Measurements from ENCODE around the gene ZNF787.

DNA sequence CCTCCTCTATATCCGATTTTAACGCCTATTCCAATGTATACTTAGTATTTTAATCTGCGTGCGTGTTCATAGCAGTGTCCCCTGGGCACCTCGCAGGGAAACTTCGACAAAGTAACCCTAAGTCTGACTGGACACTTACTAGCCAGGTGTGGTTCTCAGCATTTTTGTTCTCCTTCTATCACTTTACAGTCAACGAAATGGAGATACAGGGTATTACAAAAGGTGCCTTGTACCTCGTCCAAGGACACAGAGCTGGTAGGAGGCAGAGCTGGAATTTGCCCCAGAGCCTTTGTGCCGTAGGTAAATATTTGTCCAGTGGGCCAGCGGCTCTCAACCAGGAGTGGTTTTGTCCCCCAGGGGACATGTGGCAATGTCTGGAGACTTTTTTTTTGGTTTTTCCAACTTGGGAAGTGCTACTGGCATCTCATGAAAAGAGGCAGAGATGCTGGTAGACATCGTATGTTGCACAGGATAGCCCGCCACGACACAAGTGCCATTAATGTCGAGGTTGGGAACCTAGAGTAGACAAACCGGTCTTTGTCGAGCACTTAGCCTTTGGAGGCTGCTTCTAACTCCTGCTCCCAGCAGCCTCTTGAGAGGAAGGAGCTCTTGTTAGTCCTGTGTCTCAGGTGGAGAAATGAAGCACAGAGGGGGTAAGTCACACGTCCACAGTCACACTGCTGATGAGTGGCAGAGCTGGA lies 21.1 kb upstream of the ZNF787 start:
- TF ChIP-seq CHD1 (IDR thresholded peaks at IDR 0.05; ENCODE audit: low read depth, low read length) (no peak), SIN3A (IDR thresholded peaks at IDR 0.05; ENCODE audit: low read depth, low read length) (no peak), POLR2A (IDR thresholded peaks at IDR 0.05; ENCODE audit: low read depth, low read length) (no peak), NFYB (IDR thresholded peaks at IDR 0.05; ENCODE audit: insufficient read depth, low read depth, low read length) (no peak)
- TF ChIP-seq, protein P1, sequence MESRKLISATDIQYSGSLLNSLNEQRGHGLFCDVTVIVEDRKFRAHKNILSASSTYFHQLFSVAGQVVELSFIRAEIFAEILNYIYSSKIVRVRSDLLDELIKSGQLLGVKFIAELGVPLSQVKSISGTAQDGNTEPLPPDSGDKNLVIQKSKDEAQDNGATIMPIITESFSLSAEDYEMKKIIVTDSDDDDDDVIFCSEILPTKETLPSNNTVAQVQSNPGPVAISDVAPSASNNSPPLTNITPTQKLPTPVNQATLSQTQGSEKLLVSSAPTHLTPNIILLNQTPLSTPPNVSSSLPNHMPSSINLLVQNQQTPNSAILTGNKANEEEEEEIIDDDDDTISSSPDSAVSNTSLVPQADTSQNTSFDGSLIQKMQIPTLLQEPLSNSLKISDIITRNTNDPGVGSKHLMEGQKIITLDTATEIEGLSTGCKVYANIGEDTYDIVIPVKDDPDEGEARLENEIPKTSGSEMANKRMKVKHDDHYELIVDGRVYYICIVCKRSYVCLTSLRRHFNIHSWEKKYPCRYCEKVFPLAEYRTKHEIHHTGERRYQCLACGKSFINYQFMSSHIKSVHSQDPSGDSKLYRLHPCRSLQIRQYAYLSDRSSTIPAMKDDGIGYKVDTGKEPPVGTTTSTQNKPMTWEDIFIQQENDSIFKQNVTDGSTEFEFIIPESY (IDR thresholded peaks at IDR 0.05), result no peak

Measured in GM12878 (cell line).